T-helper 2 cell treated with Interferon-gamma antibody and Interleukin-4, amounts not matched to agents 5 μg/mL and 100 μg/mL, for 36 hours (primary cell): ENCODE results near the gene SPINT2.

Source experiments
- DNase-seq: peaks from one replicate; pipeline ENCODE4 v3.0.0; 2021; ENCODE audit warnings: low spot score
- H3K27ac Mint-ChIP-seq: one replicate; pipeline ENCODE4 v1.8.0; 2021; ENCODE audit warnings: mild to moderate bottlenecking, mixed read lengths
- H3K27me3 Mint-ChIP-seq: one replicate; pipeline ENCODE4 v1.8.0; 2021; ENCODE audit warnings: low read depth, mixed read lengths
- H3K36me3 Mint-ChIP-seq: one replicate; pipeline ENCODE4 v1.8.0; 2021; ENCODE audit warnings: low read depth, mixed read lengths
- H3K4me1 Mint-ChIP-seq: one replicate; pipeline ENCODE4 v1.8.0; 2021; ENCODE audit warnings: low read depth, mixed read lengths
- H3K4me3 Mint-ChIP-seq: one replicate; pipeline ENCODE4 v1.8.0; 2022; ENCODE audit warnings: mild to moderate bottlenecking, moderate library complexity, mixed read lengths
- H3K9me3 Mint-ChIP-seq: one replicate; pipeline ENCODE4 v1.8.0; 2021; ENCODE audit warnings: mixed read lengths

SPINT2 gene

DNA sequence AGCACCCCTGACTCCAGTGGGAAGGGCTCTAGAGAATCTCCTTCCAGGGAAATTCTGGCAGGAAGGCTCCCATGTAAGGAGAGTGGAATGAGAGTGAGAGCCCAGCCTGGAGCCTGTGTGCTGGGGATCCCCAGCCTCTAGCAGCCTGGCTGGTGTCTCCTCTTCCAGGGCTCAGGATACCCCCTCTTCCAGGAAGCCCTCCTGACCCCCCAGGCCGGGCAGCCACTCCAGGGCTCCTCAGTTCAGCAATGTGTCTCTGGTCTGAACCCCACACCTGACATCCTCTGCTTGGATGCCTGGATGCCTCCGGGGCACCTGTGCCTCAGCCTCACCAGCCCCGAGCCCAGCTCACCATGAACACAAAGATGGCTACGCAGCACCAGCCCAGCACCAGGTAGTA, 42.7 kb downstream of the SPINT2 start:
- H3K4me1 Mint-ChIP-seq, result peaks cover 3% of the 10 kb centered on the region
- DNase-seq, result no peak
- peaks cover 20% of the 10 kb centered on the region for H3K36me3 Mint-ChIP-seq
- H3K4me3 Mint-ChIP-seq, result no peak overlapping the region
- no peak overlapping the region for H3K27ac Mint-ChIP-seq
- H3K27me3 Mint-ChIP-seq, result no peaks in the 10 kb centered on the region
- no peaks in the 10 kb centered on the region for H3K9me3 Mint-ChIP-seq

DNA sequence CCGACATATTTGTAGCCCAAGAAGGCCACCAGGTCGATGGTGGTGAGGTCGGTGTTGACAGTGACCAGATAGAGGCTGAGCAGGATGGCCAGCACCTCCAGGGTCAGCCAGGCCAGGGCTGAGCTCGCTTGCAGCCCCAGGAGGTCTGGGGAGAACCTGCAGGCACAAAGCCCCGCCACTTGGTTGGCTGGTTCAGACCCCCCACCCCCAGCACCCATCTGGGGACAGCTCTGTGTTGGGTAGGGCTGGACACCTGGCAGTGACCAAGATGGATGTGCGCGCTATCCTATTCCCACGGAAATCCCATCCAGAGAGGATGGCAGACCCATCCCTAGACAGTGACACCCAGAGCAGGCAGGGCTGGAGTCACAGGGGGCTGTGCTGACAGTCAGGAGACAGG, 43.2 kb downstream of the SPINT2 start:
- H3K27me3 Mint-ChIP-seq, result no peaks in the 10 kb centered on the region
- no peak overlapping the region for H3K4me3 Mint-ChIP-seq
- no peak overlapping the region for H3K27ac Mint-ChIP-seq
- peaks cover 20% of the 10 kb centered on the region for H3K36me3 Mint-ChIP-seq
- H3K9me3 Mint-ChIP-seq, result no peaks in the 10 kb centered on the region
- H3K4me1 Mint-ChIP-seq, result peaks cover 6% of the 10 kb centered on the region
- no peak for DNase-seq

DNA sequence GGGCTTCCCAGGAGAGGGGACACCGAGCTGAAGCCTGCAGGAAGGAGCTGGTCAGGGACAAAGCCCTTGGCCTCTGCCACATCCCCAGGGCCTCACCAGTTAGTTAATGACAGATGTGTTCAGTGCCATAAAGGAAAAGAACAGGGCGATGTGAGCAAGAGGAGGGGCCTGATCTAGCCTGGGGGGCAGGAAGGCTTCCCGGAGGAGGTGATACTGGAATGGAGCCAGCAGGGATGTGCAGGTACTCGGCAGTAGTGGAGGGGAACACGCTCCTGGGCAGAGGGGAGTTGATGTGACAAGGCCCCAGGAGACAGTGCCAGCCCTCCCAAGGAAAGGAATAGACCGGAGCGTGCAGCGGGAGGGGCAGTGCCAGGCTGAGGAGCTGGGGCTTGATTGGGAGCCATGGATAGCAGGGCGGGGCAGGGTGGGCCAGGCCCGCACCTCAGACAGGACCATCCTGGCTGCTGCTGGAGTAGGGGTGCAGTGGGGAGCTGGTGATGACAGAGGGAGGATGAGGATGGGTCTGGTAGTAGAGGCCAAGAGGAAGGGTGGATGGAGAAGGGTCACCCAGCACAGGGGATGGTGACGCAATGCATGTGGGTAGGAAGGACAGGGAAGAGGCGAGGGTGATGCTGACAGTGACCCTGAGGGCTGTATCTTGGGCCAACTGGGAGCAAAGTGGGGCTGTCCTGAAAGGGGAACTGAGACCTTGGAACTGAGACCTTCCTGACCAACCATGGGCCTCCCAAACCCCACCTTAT, 43.8 kb downstream of the SPINT2 start:
- DNase-seq, result no peak
- Mint-ChIP-seq H3K4me1 (peaks cover 9% of the 10 kb centered on the region), H3K27ac (no peak overlapping the region), H3K36me3 (peaks cover 20% of the 10 kb centered on the region), H3K27me3 (no peaks in the 10 kb centered on the region), H3K9me3 (no peaks in the 10 kb centered on the region), H3K4me3 (no peak overlapping the region)

DNA sequence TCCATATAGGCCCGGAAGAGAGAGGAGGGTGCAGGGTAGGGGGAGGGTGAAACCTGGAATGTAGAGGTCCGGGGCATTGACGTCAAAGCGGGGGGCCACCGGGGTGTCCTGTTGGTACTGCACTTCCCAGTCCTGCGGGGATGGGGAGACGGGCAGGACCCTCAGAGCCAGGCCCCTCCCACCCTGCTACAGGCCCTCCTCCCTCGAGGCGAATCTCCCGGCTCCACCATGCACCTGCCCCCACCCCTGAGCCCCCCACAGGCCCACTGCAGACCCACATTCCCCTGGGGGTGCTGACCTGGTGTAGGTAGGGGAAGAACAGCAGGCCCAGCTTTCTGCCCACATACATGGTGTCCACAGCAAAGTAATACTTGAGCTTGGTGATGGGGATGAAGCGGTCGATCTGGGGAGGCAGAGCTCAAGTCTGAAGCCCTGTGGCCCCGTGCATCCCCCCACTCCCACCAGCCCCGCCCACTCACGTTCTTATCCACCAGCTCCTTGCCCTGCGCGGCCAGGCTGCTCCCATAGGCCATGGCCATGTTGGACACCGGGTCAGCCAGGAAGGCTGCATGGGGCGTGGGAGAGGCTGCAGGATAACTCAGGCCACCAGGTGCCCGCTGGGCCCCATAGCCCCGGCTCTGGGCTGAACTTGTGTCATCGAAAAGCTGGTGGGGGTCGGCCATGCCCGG, 44.7 kb downstream of the SPINT2 start:
- H3K9me3 Mint-ChIP-seq, result no peaks in the 10 kb centered on the region
- no peak for DNase-seq
- H3K27me3 Mint-ChIP-seq, result no peaks in the 10 kb centered on the region
- no peak overlapping the region for H3K27ac Mint-ChIP-seq
- peaks cover 14% of the 10 kb centered on the region for H3K4me1 Mint-ChIP-seq
- H3K36me3 Mint-ChIP-seq, result peaks cover 20% of the 10 kb centered on the region
- no peak overlapping the region for H3K4me3 Mint-ChIP-seq

DNA sequence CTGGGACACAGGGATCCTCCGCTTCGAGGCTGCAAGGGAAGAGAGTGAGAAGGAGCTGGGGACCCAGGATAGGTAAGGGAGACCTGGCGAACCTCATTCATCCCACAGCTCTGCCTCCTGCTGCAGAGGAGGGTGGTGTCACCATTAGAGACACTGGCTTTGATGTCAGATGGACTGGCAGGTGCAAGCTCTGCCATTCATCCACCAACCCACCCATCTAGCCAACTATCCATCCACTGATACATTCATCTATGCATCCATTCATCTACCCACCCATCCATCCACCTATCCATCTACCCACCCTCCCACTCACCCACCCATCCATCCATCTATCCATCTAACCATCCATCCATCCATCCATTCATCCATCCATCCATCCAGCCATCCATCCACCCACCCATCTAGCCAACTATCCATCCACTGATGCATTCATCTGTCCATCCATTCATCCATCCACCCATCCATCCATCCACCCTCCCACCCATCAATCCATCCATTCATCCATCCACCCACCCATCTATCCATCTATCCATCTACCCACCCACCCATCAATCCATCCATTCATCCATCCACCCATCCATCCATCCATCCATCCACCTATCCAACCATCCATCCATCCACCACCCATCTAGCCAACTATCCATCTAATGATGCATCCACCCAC, 45.4 kb downstream of the SPINT2 start:
- Mint-ChIP-seq H3K27me3 (no peaks in the 10 kb centered on the region), H3K36me3 (peaks cover 20% of the 10 kb centered on the region), H3K27ac (no peak overlapping the region), H3K4me1 (peaks cover 14% of the 10 kb centered on the region), H3K9me3 (no peaks in the 10 kb centered on the region), H3K4me3 (no peak overlapping the region)
- DNase-seq, result no peak

DNA sequence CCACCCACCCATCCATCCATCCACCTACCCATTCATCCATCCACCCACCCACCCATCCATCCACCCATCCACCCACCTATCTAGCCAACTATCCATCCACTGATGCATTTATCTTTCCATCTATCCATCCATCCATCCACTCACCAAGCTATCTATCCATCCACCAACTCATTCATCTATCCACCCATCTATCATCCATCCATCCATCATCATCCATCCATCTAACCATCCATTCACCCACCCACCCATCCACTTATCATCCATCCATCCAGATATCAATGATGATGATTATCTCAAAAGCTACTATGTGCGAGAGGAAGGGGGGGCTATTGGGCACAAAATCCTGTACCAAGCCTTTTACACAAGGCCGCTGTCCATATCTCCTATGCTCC, 45.9 kb downstream of the SPINT2 start:
- H3K27me3 Mint-ChIP-seq, result no peaks in the 10 kb centered on the region
- no peak overlapping the region for H3K4me3 Mint-ChIP-seq
- peaks cover 16% of the 10 kb centered on the region for H3K4me1 Mint-ChIP-seq
- DNase-seq, result no peak
- H3K27ac Mint-ChIP-seq, result no peak overlapping the region
- H3K36me3 Mint-ChIP-seq, result peaks cover 22% of the 10 kb centered on the region
- H3K9me3 Mint-ChIP-seq, result no peaks in the 10 kb centered on the region

DNA sequence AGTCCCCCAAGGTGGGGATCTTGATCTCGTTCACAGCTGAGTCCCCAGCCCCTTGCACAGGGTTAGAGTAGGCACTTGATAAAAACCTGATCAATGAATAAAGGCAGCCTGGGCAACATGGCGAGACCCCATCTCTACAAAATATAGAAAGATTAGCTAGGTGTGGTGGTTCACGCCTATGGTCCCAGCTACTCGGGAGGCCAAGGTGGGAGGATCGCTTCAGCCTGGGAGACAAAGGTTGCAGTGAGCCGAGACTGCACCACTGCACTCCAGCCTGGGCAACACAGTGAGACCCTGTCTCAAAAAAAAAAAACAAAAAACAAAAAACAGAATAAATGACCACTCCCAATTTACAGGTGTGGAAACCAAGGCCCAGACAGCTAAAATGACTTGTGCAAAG, 46.6 kb downstream of the SPINT2 start:
- no peak overlapping the region for H3K4me3 Mint-ChIP-seq
- H3K9me3 Mint-ChIP-seq, result no peaks in the 10 kb centered on the region
- no peak for DNase-seq
- no peaks in the 10 kb centered on the region for H3K27me3 Mint-ChIP-seq
- H3K4me1 Mint-ChIP-seq, result peaks cover 16% of the 10 kb centered on the region
- H3K27ac Mint-ChIP-seq, result no peak overlapping the region
- peaks cover 22% of the 10 kb centered on the region for H3K36me3 Mint-ChIP-seq

DNA sequence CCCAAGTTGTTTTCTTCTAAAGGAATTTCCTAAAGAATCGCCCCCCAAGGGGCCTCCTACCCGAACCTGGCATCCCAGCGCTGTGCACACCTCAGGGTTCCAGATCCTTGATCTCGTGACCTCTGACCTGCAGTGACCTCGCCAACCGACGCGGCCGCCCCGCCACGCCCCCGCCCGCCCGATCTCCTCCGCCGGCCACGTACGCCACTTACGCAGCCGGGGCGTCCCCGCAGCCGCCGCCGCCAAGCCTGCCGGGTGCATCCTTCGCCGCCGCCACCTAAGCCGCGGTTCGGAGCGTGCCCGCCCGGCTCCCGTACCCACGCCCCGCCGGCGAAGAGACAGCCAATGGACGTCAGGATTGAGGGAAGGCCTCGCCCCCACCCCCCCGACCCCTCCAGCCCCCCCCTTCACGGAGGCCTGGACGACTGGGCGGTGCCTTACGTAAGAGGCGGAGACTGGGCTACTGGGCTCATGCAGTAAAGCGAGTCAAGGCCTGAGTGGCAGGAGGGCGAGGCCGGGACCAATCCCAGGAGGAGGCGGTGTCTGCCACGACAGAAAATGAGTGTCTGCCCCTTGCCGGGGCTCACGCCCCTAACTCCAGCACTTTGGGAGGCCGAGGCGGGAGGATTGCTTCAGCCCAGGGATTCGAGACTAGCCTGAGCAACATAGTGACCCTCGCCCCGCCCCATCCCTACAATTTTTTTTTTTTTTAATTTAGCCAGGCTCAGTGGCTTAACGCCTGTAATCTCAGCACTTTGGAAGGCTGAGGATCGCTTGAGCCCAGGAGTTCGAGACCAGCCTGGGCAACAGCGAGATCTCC, 51.5 kb downstream of the SPINT2 start, which contains the start of gene YIF1B:
YIF1B (minus strand) TSS at position 291 of the 820 bp plus-strand sequence; CDS start at position 261, 30 bp downstream.
- peaks cover 40% of the 10 kb centered on the region for H3K4me1 Mint-ChIP-seq
- H3K36me3 Mint-ChIP-seq, result peaks cover 5% of the 10 kb centered on the region
- DNase-seq, result peak; percentile 97
- H3K27me3 Mint-ChIP-seq, result no peaks in the 10 kb centered on the region
- H3K4me3 Mint-ChIP-seq, result peak within 1 kb of the TSS; percentile 88
- peak within 1 kb of the TSS; percentile 91 for H3K27ac Mint-ChIP-seq
- H3K9me3 Mint-ChIP-seq, result no peaks in the 10 kb centered on the region

DNA sequence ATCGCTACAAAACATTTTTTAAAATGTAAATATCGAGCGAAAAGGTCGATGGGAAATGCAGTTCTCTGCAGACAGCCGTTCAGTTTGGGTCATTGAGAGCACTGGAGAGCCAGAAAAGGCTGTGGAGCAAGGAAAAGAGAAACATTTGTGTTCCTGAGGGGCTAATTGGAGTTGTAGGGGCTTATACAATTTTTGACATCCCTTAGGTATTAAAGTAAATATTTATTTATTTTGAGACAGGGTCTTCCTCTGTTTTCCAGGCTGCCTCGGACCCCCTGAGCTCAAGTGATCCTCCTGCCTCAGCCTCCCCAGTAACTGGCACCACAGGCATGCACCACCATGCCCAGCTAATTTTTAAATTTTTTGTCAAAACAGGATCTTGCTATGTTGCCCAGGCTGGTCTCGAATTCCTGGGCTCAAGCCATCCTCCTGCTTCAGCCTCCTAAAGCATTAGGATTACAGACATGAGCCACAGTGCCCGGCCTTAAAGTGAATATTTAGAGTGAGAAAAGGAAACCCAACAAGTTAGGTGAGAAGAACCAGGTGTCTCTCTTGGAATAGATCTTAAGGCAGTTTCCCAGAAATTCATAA, 52.2 kb downstream of the SPINT2 start:
- H3K27me3 Mint-ChIP-seq, result no peaks in the 10 kb centered on the region
- peak overlapping the region; percentile 88 for H3K4me3 Mint-ChIP-seq
- no peaks in the 10 kb centered on the region for H3K9me3 Mint-ChIP-seq
- H3K36me3 Mint-ChIP-seq, result peaks cover 8% of the 10 kb centered on the region
- DNase-seq, result no peak
- peak overlapping the region; percentile 91 for H3K27ac Mint-ChIP-seq
- H3K4me1 Mint-ChIP-seq, result peaks cover 47% of the 10 kb centered on the region

DNA sequence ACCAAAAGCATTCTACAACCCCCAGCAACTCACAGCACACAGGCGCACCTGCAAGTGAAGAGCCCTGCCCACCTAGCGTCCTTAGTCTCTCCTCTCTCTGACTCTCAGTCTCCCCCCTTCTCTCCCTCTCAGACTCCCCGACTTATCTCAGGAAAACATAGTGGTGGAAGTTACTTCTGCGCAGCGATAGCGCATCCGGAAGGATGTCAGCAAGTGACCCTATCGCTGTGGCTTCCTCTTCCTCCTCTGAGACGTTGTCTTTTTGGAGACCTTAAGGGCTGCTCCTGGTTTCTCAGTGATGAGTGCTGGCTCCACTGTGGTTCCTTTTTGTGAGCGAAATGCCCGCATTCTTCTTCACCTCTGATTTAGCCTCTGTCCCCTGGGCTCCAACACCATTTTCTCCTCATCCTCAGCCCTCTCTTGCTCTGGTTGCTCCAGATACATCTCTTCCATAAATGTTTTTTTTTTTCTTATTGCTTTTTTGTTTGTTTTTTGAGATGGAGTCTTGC, 52.8 kb downstream of the SPINT2 start:
- peaks cover 11% of the 10 kb centered on the region for H3K36me3 Mint-ChIP-seq
- H3K4me1 Mint-ChIP-seq, result peaks cover 52% of the 10 kb centered on the region
- no peaks in the 10 kb centered on the region for H3K9me3 Mint-ChIP-seq
- H3K4me3 Mint-ChIP-seq, result peak overlapping the region; percentile 88
- peak; percentile 34 for DNase-seq
- peak overlapping the region; percentile 91 for H3K27ac Mint-ChIP-seq
- no peaks in the 10 kb centered on the region for H3K27me3 Mint-ChIP-seq

DNA sequence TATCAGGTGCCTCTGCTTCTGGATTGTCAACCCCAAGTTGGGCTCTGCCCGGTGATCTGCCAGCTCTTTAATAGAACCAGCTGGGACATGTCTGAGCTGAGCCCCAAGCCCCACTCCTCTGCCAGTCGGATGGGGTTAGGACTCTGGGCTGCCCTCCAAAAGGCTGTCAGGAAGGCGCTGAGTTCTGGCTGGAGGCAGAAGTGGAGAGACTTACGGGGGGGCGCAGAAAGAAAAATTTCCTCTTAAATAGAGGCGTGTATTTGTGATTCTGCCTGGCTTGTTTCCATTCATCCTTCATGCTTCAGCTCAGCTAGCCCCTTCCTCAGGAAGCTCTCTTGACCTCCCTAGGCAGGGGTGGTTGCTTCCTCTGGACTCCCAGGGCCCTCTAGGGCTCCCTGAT, 54.3 kb downstream of the SPINT2 start:
- Mint-ChIP-seq H3K36me3 (peaks cover 15% of the 10 kb centered on the region), H3K4me1 (peaks cover 44% of the 10 kb centered on the region), H3K9me3 (no peaks in the 10 kb centered on the region), H3K27me3 (no peaks in the 10 kb centered on the region), H3K4me3 (peak overlapping the region; percentile 86), H3K27ac (peak overlapping the region; percentile 49)
- DNase-seq, result no peak

DNA sequence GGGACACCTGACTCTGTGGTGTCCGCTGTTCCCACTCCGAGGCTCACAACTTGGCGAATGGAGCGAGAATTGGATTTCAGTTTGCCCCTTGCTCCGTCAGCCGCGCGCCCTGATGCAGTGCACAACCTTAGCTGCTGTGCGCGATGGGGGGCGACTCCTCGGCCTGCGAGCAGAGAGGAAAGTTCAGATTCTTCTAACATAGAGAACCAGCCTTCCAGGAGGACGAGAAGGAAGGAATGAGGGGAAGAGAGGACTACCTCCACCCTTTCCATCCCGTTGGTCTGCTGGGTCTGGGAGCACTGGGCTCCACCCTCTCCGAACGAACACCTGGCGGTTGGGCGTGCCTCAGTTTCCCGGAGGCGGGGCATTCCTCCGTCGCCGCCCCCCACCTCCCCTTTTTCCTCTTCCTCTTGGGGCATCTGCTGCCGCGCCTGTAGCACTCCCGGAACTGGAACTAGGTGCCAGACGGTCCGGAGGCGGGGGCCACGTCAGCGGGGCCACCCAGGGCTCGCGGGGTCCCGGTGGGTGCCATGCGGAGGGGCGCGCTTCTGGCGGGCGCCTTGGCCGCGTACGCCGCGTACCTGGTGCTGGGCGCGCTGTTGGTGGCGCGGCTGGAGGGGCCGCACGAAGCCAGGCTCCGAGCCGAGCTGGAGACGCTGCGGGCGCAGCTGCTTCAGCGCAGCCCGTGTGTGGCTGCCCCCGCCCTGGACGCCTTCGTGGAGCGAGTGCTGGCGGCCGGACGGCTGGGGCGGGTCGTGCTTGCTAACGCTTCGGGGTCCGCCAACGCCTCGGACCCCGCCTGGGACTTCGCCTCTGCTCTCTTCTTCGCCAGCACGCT, 55.3 kb downstream of the SPINT2 start, which contains the start of gene KCNK6:
KCNK6 (plus strand) TSS at position 425 of the 838 bp plus-strand sequence; CDS start at position 531, 106 bp downstream.
- Mint-ChIP-seq H3K9me3 (no peaks in the 10 kb centered on the region), H3K4me1 (peaks cover 42% of the 10 kb centered on the region), H3K27me3 (no peaks in the 10 kb centered on the region), H3K36me3 (peaks cover 16% of the 10 kb centered on the region), H3K4me3 (peak within 1 kb of the TSS; percentile 90), H3K27ac (peak within 1 kb of the TSS; percentile 55)
- peak; percentile 64 for DNase-seq
